Endometrial microvascular endothelial cells (primary cell): ENCODE results near the gene MORC4. TPM values are rescaled to one million over a fixed set of nuclear protein-coding genes. Genes with fewer than 3 reads are reported as not detected.

Experiments
- in situ Hi-C: cut with HindIII; loops from 2 replicates; pipeline ENCODE4 v1.10.0; 2017; ENCODE audit warnings: low sequenced_read_pairs, low pct_unique_long_range_greater_than_20kb; ENCODE audit errors: inconsistent ontology term
- total RNA-seq: library from RNA; depleted of rRNA; stranded (reverse); fragments of >200 nt; gene quantifications from one replicate; pipeline ENCODE4 v1.2.3, GENCODE V29; 2015; ENCODE audit errors: inconsistent ontology term

Gene MORC4
- total RNA-seq, 1 donor from 2014 or later: 9.5 TPM

- in situ Hi-C loops: no loop called here
Observed at GRCh38 chrX:106955004-106955772, 44.8 kb downstream of the MORC4 start.

GRCh38 chrX:106954041-106954440 lies 46.0 kb downstream of the MORC4 start:
- in situ Hi-C loops: no loop called here

GRCh38 chrX:106952988-106953387 lies 47.0 kb downstream of the MORC4 start:
- in situ Hi-C loops: no loop called here

- in situ Hi-C loops: no loop called here
Observed at GRCh38 chrX:106952538-106952937, 47.5 kb downstream of the MORC4 start.

GRCh38 chrX:106952089-106952488 lies 47.9 kb downstream of the MORC4 start:
- in situ Hi-C loops: no loop called here

- in situ Hi-C loops: no loop called here
Observed at GRCh38 chrX:106951230-106951629, 48.8 kb downstream of the MORC4 start.

GRCh38 chrX:106950381-106950780 lies 49.6 kb downstream of the MORC4 start:
- in situ Hi-C loops: no loop called here

- in situ Hi-C loops: no loop called here
Observed at GRCh38 chrX:106949366-106949765, 50.6 kb downstream of the MORC4 start.

GRCh38 chrX:106948641-106949040 lies 51.4 kb downstream of the MORC4 start:
- in situ Hi-C loops: no loop called here

- in situ Hi-C loops: no loop called here
Observed at GRCh38 chrX:106946464-106946863, 53.5 kb downstream of the MORC4 start.

- in situ Hi-C loops: no loop called here
Observed at GRCh38 chrX:106940068-106940467, 59.9 kb downstream of the MORC4 start.

- in situ Hi-C loops: no loop called here
Observed at GRCh38 chrX:106939566-106939965, 60.4 kb downstream of the MORC4 start.

- in situ Hi-C loops: no loop called here
Observed at GRCh38 chrX:106936246-106936645, 63.8 kb downstream of the MORC4 start.

- in situ Hi-C loops: no loop called here
Observed at GRCh38 chrX:106935175-106935574, 64.8 kb downstream of the MORC4 start.

- in situ Hi-C loops: no loop called here
Observed at GRCh38 chrX:106933538-106933961, 66.5 kb downstream of the MORC4 start.

GRCh38 chrX:106932960-106933537 lies 67.0 kb downstream of the MORC4 start:
- in situ Hi-C loops: no loop called here

- in situ Hi-C loops: no loop called here
Observed at GRCh38 chrX:106932492-106932923, 67.5 kb downstream of the MORC4 start.

- in situ Hi-C loops: no loop called here
Observed at GRCh38 chrX:106931831-106932491, 68.1 kb downstream of the MORC4 start.

GRCh38 chrX:106928227-106928626 lies 71.8 kb downstream of the MORC4 start:
- in situ Hi-C loops: no loop called here

- in situ Hi-C loops: no loop called here
Observed at GRCh38 chrX:106927700-106928099, 72.3 kb downstream of the MORC4 start.
